Activated naive CD4-positive, alpha-beta T cell treated with anti-CD3 and anti-CD28 coated beads for 36 hours (primary cell): ENCODE data around the gene TENT4A. TPM values are rescaled to one million over a fixed set of nuclear protein-coding genes. Genes with fewer than 3 reads are reported as not detected.
"Not testable (repeated sequence)": the region's sequence is repeated elsewhere in the genome, so short reads cannot be mapped to it uniquely, and the experiment has no call there.

Source experiments
- CTCF ChIA-PET: fragments of 350-600 bp; sonication (Branson Sonifier 250); formaldehyde crosslinking; loops from one replicate; lab custom pipeline; 2021; ENCODE audit warnings: antibody characterized with exemption; lab: Charles Lee
- DNase-seq: peaks from one replicate; pipeline ENCODE4 v3.0.0-alpha.2; 2020
- H3K27ac Mint-ChIP-seq: one replicate; pipeline ENCODE4 v1.8.0; 2021; ENCODE audit warnings: mild to moderate bottlenecking, mixed read lengths
- H3K27me3 Mint-ChIP-seq: one replicate; pipeline ENCODE4 v1.8.0; 2021; ENCODE audit warnings: low read depth, mixed read lengths
- H3K36me3 Mint-ChIP-seq: one replicate; pipeline ENCODE4 v1.8.0; 2021; ENCODE audit warnings: low read depth, mixed read lengths
- H3K4me1 Mint-ChIP-seq: one replicate; pipeline ENCODE4 v1.8.0; 2021; ENCODE audit warnings: low read depth, mixed read lengths
- H3K4me3 Mint-ChIP-seq: one replicate; pipeline ENCODE4 v1.8.0; 2021; ENCODE audit warnings: mild to moderate bottlenecking, moderate library complexity, mixed read lengths
- H3K9me3 Mint-ChIP-seq: one replicate; pipeline ENCODE4 v1.8.0; 2021; ENCODE audit warnings: mixed read lengths
- intact Hi-C: fragments of 100-400 bp; cut with micrococcal nuclease; formaldehyde crosslinking; loops from one replicate; pipeline ENCODE4 v1.15.1; 2023
- total RNA-seq, 2 experiments: library from RNA; stranded (reverse); gene quantifications; one replicate each; pipeline ENCODE4 v1.2.3, GENCODE V29; 2021

Gene TENT4A
- total RNA-seq, 2 experiments from 2014 or later, result 30.0 to 30.2 TPM

- Mint-ChIP-seq H3K9me3 (no peaks in the 10 kb centered on the region), H3K4me1 (peaks cover 12% of the 10 kb centered on the region), H3K27me3 (peaks cover 24% of the 10 kb centered on the region), H3K36me3 (no peaks in the 10 kb centered on the region), H3K27ac (no peak overlapping the region), H3K4me3 (no peak overlapping the region)
- intact Hi-C loops, result no loop called here
- CTCF ChIA-PET, result interaction anchor here (0.6 kb wide), 1 partner anchor 1341 kb away, joined by 8 read pairs; no protein-coding TSS in a partner anchor
- DNase-seq, result no peak
Observed at GRCh38 chr5:6770826-6771607, 57.8 kb downstream of the TENT4A start.

DNA sequence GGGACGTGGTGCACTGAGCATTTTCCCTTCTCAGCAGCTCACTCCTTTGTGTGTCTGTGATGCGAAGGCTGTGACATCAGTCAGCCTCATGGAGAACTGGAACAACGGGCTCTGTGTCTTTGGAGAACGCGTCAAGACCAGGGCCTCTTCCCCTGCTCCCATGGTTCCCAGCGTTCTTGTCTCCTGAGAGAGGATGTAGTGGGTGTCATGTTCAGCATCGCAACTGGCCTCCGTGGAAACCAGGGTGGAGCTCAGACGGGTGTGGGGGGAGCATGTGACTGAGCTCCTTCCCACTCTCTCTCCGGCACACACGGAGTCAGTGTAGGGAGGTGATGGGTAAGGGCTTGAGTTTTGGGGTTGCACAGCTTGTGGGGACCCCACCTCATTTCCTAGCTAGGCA is 59.7 kb downstream of the TENT4A start:
- Mint-ChIP-seq H3K36me3 (no peaks in the 10 kb centered on the region), H3K27me3 (peaks cover 30% of the 10 kb centered on the region), H3K27ac (no peak overlapping the region), H3K4me1 (peaks cover 5% of the 10 kb centered on the region), H3K4me3 (no peak overlapping the region), H3K9me3 (no peaks in the 10 kb centered on the region)
- CTCF ChIA-PET, result no interaction called here
- no peak for DNase-seq
- intact Hi-C loops, result no loop called here

DNA sequence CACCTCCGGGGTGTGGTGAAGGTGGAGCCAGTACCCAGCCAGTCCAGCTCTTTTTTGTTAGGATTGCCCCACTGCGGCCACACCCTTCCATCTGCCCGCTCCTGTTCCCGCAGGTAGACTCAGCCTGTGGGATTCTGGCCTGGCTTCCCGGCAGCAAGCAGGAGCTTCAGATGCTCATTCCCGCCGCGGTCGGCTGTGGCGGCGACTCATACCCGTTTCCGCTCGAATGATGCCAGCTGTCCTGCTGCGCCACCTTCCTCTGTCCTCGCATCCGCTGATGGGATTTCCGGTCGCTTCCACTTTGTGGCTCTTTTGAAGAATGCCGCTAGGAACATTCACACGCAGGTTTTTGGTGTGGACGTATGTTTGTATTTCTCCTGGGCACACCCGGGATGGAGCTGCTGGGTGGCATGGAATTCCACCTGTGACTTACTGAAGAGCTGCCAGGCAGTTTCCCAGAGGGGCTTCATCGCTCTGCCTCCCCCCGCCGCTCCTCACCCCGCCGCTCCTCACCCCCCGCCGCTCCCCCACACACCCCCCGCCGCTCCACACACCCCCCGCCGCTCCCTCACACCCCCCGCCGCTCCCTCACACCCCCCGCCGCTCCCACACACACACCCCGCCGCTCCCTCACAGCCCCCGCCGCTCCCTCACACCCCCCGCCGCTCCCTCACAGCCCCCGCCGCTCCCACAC is 60.3 kb downstream of the TENT4A start:
- peaks cover 5% of the 10 kb centered on the region for H3K4me1 Mint-ChIP-seq
- intact Hi-C loops, result no loop called here
- H3K4me3 Mint-ChIP-seq, result peak overlapping the region; percentile 41
- no peaks in the 10 kb centered on the region for H3K36me3 Mint-ChIP-seq
- DNase-seq, result peak; percentile 40
- CTCF ChIA-PET, result no interaction called here
- H3K27me3 Mint-ChIP-seq, result peaks cover 30% of the 10 kb centered on the region
- H3K9me3 Mint-ChIP-seq, result no peaks in the 10 kb centered on the region
- no peak overlapping the region for H3K27ac Mint-ChIP-seq

DNA sequence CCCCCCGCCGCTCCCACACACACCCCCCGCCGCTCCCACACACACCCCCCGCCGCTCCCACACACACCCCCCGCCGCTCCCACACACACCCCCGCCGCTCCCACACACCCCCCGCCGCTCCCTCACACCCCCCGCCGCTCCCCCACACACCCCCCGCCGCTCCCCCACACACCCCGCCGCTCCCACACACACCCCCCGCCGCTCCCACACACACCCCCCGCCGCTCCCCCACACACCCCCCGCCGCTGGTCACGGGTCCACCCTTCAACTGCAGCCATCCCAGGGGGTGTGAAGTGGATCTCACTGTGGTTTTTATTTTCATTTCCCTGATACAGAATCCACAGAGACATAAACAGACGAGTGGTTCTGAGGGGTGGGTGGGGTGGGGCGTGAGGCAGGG is 61.0 kb downstream of the TENT4A start:
- H3K36me3 Mint-ChIP-seq, CTCF ChIA-PET, H3K4me1 Mint-ChIP-seq, DNase-seq, H3K9me3 Mint-ChIP-seq, H3K27ac Mint-ChIP-seq, H3K4me3 Mint-ChIP-seq, intact Hi-C loops: not testable (repeated sequence)
- H3K27me3 Mint-ChIP-seq, result peaks cover 31% of the 10 kb centered on the region

GRCh38 chr5:6774721-6775204 is 61.5 kb downstream of the TENT4A start:
- Mint-ChIP-seq H3K27ac (no peak overlapping the region), H3K4me3 (no peak overlapping the region), H3K36me3 (no peaks in the 10 kb centered on the region), H3K27me3 (peaks cover 32% of the 10 kb centered on the region), H3K9me3 (no peaks in the 10 kb centered on the region), H3K4me1 (peaks cover 5% of the 10 kb centered on the region)
- intact Hi-C loops, result no loop called here
- no peak for DNase-seq
- CTCF ChIA-PET, result no interaction called here

DNA sequence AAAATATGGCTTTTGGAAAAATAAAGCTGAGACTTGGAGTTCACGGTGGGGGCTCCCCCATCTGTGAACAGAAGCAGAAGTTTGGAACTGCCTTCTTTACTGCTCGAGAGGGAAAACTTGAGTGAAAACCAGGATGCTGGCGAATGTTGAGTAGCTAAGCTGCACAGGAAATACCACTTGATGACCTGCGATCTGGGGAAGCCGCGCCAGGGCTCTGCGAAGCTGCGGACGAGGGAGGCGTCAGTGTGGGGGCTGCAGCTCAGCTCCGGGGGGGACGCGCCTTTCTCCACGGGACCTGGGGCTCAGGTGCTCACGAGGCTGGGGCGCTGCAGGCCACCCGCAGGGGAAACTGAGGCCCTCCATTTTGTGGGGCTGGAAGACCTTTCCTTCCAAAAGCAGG is 62.3 kb downstream of the TENT4A start:
- Mint-ChIP-seq H3K4me3 (no peak overlapping the region), H3K9me3 (no peaks in the 10 kb centered on the region), H3K27ac (no peak overlapping the region), H3K4me1 (peaks cover 5% of the 10 kb centered on the region), H3K36me3 (no peaks in the 10 kb centered on the region), H3K27me3 (peaks cover 32% of the 10 kb centered on the region)
- intact Hi-C loops, result no loop called here
- no peak for DNase-seq
- CTCF ChIA-PET, result interaction anchor here (0.7 kb wide), 1 partner anchor 14 kb away, joined by 3 read pairs; no protein-coding TSS in a partner anchor

GRCh38 chr5:6780802-6781391 is 67.7 kb downstream of the TENT4A start:
- peak; percentile 45 for DNase-seq
- H3K27me3 Mint-ChIP-seq, result peaks cover 17% of the 10 kb centered on the region
- intact Hi-C loops, result no loop called here
- no peaks in the 10 kb centered on the region for H3K36me3 Mint-ChIP-seq
- H3K9me3 Mint-ChIP-seq, result no peaks in the 10 kb centered on the region
- no peaks in the 10 kb centered on the region for H3K4me1 Mint-ChIP-seq
- no peak overlapping the region for H3K27ac Mint-ChIP-seq
- H3K4me3 Mint-ChIP-seq, result no peak overlapping the region
- CTCF ChIA-PET, result interaction anchor here (1.0 to 1.3 kb wide), 5 partner anchors 9 to 67 kb away, joined by 3 read pairs; no protein-coding TSS in a partner anchor

GRCh38 chr5:6781716-6782115 is 68.5 kb downstream of the TENT4A start:
- Mint-ChIP-seq H3K27me3 (peaks cover 9% of the 10 kb centered on the region), H3K4me1 (no peaks in the 10 kb centered on the region), H3K4me3 (no peak overlapping the region), H3K27ac (no peak overlapping the region), H3K9me3 (no peaks in the 10 kb centered on the region), H3K36me3 (no peaks in the 10 kb centered on the region)
- CTCF ChIA-PET, result interaction anchor here (1.1 to 1.3 kb wide), 2 partner anchors 14 to 66 kb away, joined by 3 read pairs; no protein-coding TSS in a partner anchor
- no peak for DNase-seq
- intact Hi-C loops, result no loop called here

GRCh38 chr5:6783787-6784186 is 70.6 kb downstream of the TENT4A start:
- Mint-ChIP-seq H3K36me3 (no peaks in the 10 kb centered on the region), H3K4me1 (no peaks in the 10 kb centered on the region), H3K27ac (no peak overlapping the region), H3K4me3 (no peak overlapping the region), H3K9me3 (no peaks in the 10 kb centered on the region), H3K27me3 (peaks cover 9% of the 10 kb centered on the region)
- no peak for DNase-seq
- intact Hi-C loops, result no loop called here
- CTCF ChIA-PET, result interaction anchor here (0.8 to 0.9 kb wide), 2 partner anchors 10 to 39 kb away, joined by 3 to 4 read pairs; no protein-coding TSS in a partner anchor

DNA sequence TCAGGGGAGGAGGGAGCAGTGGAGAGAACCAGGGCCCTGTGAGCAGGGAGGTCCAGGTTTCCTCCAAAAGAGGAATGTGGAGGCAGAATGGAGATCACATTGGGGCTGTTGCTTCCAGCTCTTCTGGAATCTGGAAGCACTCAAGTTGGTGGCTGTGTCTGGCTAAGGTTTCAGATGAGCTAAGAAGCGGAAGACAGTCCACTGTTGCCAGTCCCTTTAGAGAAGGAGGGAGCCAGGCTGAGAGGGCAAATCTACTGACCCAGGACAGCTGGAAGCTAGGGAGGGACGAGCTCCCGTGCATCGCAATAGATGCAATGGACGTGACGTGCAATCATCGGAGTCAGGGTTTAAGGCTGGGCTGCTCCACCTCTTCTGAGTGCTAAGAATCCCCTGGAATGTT is 71.2 kb downstream of the TENT4A start:
- no peak for DNase-seq
- H3K36me3 Mint-ChIP-seq, result no peaks in the 10 kb centered on the region
- intact Hi-C loops, result no loop called here
- peaks cover 7% of the 10 kb centered on the region for H3K27me3 Mint-ChIP-seq
- CTCF ChIA-PET, result interaction anchor here (0.8 to 0.9 kb wide), 2 partner anchors 40 to 58 kb away, joined by 3 read pairs; no protein-coding TSS in a partner anchor
- no peaks in the 10 kb centered on the region for H3K4me1 Mint-ChIP-seq
- no peak overlapping the region for H3K4me3 Mint-ChIP-seq
- H3K9me3 Mint-ChIP-seq, result no peaks in the 10 kb centered on the region
- H3K27ac Mint-ChIP-seq, result no peak overlapping the region

DNA sequence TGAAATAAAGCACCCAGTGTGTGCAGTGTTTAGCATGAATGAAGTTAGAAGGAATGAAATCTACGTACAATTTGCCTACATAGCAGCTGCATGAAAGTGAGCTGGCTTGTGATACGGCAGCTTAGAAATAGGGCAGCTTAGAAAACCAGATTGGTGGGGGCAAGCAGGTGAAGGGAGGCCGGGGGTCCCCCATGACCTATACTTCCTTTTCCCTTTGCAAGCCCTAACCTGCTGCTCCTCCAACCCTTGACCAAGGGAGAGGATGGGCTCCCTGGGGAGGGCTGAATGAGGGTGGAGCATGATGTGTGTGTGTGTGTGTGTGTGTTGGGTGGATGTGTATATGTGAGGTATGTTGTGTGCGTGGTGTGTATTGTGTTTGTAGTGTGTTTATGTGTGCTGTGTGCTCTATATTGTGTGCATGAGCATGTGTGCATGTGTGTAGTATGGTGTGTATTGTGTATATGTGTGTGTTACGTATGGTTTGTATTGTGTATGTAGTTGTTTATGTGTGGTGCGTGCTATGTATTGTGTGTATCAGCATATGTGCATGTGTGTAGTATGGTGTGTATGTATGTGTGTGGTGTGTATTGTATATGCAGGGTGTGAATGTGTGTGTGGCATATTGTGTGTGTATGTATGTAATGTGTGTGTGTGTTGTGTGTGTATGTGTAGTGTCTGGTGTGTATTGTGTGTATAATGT is 72.1 kb downstream of the TENT4A start:
- DNase-seq, result no peak
- Mint-ChIP-seq H3K4me3 (no peak overlapping the region), H3K36me3 (no peaks in the 10 kb centered on the region), H3K4me1 (no peaks in the 10 kb centered on the region), H3K27ac (no peak overlapping the region), H3K27me3 (peaks cover 7% of the 10 kb centered on the region), H3K9me3 (no peaks in the 10 kb centered on the region)
- intact Hi-C loops, result no loop called here
- CTCF ChIA-PET, result interaction anchor here (0.9 kb wide), 1 partner anchor 58 kb away, joined by 3 read pairs; no protein-coding TSS in a partner anchor

DNA sequence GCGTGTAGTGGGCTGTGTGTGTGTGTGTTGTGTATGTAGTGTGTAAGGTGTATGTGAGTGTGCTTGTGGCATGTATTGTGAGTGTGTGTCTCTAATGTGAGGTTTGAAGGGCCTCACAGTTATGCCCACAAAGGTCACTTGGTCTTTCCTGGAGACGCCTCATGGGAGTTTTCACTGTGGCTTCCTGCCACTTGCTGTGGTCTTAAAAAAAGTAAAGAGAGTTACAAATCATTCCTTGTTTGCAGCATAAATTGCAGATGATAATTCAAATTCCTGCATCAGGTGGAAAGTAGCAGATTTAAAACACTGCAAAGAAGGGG is 72.6 kb downstream of the TENT4A start:
- Mint-ChIP-seq H3K36me3 (no peaks in the 10 kb centered on the region), H3K27ac (no peak overlapping the region)
- intact Hi-C loops, result no loop called here

More for the DNA sequence above, 72.6 kb downstream of the TENT4A start:
- H3K27me3 Mint-ChIP-seq, result peaks cover 7% of the 10 kb centered on the region
- H3K4me3 Mint-ChIP-seq, result no peak overlapping the region
- H3K9me3 Mint-ChIP-seq, result no peaks in the 10 kb centered on the region
- CTCF ChIA-PET, result no interaction called here
- no peak for DNase-seq
- no peaks in the 10 kb centered on the region for H3K4me1 Mint-ChIP-seq
